Stimulated activated CD8-positive, alpha-beta memory T cell treated with anti-CD3 and anti-CD28 coated beads, Interleukin-2, amount 100 ng/mL, for 48 hours (primary cell): ENCODE measurements around the gene LPCAT1.

Experiments used
- DNase-seq, 2 donors: peaks; one replicate each; pipeline ENCODE4 v3.0.0-alpha.2; 2020; ENCODE audit warnings: low read depth in 2 of 2

Gene LPCAT1

DNA sequence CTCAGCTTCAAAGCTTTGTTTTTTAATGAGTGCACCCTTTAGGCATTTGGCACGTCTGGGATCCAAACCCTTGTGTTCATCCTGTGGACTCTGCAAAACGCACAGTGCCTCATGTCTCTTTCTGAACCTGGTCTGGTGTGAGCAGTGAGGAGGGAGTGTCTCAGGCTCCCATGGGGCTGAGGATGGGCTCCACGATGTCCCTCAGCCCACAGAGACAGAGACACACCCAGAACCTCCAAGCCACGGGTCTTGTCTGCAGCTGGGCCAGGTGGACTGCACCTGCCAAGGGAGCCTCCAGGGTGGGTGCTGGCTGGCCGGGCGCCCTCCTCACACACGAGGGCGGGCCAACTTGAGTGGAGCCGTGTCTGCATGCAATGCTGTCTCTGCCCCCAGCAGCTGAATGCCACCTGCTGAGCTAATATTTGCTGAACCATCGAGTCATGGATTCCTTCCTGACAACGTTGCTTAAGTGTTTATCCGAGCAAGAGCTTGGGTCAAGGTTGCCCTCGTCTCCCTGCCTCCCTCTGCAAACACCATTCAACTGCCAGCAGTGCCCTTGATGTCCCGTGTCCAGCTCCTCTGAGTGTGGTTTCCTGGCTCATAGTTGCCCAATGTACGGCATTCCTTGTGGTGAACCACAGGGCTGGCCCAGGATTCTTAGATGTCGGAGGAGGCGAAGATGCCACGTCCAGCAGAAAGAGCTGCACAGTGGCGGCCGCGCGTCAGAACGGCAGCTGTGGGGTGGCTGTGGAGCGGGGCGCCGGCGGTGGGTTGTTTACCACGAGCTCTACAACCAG lies 31.4 kb upstream of the LPCAT1 start:
- DNase-seq = no peak

DNA sequence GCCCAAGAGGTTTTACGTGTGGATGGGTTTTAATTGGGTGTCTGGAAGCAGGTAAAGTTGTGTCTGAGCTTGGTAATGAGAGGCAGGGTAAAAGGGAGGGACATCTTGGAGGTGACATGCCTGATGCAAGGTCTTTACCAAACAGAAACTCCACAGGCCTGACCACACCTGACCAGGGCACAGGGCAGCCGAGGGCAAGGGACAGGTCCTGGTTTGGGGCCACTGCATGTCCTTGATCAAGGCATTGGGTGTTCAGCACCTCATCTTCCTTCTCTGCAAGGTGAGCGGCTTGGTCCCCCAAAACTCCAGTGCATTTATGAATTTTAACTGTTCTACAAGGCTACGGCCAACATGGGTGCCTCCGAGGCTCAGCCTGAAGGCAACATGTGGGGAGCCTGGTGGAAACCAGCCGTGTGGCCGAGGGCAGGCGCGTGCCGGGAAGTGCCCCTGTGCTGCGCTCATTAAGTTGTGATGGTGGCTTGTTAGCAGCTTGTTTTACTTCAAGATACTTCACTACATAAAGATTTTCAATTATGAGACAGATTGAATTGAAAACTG lies 30.7 kb upstream of the LPCAT1 start:
- no peak for DNase-seq

DNA sequence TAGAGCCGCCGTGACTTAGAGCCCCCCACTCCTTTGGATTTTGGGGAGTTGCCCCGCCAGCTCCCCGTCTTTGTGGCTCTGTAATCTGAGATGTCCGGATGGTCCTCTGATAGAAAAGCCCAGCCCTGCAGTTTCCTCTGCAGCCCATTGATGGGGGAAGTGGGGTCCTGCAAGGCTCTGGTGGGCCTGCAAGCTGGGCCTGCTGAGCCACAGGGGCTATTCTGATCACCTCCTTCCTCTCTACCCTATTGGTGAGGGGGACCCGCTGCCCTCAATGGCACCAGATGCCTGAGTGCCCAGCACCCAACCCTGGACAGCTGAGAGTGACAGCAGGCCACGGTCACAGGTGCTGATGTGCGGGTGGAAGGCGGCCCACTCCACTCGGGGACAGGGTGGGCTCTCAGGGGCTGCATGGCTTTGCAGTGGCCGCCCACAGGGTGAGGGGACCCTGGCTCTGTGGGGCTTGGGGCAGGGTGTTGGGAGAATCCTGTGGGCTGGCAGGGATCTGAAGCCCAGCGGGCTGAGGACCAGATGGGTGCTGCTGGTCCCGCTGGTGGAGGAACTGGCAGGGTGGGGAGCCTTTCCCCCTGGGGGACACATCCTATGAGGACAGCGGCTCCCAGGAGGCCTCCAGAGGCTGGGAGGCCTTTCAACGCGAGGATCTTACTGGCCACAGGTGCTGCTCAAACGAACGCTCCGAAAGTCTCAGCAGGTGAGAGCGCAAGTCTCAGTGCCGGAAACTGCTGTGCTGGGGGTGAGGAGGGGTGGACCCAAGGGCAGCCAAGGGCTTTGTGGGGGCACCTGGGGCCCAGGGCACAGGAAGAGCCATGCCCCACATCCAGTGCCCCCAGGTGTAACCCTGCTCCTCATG lies 30.0 kb upstream of the LPCAT1 start:
- DNase-seq = no peak

DNA sequence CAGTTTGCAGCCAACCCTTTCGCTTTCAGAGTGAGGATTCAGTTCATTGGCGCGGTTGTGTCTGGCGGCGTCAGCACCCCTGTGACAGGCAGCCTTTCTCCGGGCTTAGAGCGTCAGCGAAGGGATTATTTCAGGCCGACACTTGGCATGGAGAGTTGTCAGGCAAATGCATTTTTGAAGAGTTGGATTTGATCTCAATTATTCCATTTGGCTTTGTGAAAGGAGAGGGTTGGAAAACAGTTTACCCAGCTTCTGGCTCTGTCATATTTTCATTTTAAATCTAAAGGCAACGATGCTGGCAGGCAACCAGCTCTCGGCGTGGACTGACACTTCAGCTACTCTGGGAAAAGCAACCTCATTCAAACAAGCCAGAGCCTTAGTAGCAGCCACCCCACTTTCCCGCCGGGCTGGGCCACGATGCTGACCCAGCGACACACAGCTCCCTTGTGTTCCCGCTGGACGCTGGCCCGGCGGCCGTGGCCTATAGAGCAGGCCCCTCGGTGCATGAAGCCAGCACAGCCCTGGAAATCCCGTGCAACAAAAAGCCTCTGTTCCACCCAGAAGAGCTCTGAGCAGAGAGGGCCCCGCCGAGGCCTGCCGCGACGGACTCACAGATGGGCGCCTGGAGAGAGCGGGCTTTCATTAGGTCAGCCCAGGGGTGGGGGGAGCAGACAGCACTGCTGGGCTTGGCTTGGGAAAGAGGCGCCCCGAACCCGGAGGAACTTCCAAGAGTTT lies 28.9 kb upstream of the LPCAT1 start:
- no peak for DNase-seq

DNA sequence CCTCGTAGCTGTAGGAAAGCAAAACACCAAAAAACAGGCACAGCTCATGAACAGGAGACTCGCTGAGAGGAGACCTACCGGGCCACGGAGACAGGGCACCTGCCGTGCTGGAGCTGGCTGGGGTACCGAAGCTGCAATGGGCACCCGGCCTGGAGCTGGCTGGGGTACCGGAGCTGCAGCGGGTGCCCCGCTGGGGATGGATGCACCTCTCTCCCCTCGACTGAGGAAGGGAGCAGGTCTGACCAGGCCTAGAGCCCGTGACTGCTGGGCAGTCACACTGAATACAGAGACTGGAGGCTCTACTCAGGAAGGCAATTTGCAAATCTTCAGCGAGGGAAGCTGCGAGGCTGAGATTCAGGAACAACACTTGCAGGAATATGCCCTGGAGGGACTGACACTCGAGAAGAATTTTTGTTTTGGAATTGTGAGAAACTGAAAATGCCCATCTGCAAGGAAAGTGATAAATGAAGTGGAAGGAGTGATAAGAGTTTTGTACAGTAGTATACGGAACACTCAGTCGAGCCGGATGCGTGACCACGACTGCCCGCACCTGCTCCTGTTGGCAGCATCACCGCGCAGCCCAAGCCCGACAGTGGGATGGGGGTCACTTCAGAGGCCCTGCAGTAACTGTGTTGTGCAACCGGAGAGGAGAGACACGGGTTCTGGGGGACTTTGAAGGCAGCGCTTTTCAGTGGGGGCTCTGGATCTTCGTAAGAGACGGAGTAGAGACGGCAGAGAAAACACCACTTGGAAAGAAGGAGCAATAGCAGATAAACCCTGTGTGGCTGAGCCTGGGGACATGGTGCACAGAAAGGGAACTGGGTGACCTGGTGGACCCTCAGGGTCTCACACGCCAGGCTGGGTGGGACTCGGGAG lies 27.9 kb upstream of the LPCAT1 start:
- no peak for DNase-seq

DNA sequence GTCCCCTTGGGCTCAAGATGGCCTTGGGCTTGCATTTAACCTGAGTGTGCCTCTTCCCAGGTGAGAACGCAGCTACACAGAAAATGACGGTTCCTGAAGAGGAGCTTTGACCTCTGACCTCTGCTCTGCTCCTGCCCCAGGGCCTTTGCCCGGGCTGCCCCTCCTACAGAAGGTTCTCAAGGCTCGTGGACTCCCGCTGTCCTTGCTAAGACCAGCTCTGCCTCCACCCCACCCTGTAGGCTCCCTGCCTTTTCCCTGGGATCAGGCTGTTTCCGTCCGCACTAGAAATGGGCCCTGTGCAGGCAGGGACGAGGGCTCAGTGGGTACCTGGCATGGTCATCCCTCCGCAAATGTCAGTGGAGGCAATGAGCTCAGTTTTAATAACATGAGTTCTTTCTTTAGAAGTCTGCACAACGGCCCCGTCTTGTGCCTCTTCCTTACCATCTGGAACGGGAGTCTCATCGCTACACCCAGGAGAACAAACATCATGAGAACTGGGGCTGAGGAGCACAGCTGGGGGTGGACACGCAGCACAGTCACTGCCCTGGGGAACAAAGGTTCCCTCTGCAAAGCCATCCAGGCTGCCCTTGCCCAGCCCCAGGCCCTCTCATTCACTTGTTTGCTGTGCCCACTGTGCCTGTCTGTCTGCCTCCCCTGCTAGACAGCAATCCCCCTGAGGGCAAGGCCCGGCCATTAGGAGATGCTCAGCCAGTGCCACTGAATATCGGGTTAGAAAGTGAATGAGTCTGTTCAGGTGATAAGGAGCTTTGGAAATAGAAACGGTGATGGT lies 26.7 kb upstream of the LPCAT1 start:
- DNase-seq = no peak

DNA sequence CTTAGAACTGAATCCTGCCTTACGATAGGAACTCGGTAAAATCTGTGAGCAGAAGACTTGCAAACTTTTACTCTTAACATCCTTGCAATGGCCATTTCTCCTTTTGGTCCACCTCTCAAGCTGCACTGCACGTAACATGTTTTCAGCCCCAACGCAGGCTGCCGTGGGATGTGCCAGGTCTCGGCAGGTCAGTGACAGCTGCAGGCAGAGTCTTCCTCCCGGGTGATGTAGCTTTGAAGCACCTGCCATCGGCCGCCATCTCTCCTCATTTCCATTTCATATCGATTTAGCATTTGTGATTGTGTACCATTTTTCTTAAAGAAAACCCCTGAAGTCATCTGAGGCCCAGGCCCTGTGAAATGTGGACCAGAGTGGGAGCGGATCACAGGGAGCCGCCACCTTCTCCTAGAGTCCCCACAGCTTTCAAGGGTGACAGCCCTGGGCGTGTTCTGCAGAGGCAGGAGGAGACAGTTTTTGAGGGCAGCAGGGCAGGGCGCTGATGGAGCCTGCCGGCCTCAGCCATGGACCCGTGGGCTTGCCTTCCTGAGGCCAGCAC lies 25.8 kb upstream of the LPCAT1 start:
- no peak for DNase-seq

DNA sequence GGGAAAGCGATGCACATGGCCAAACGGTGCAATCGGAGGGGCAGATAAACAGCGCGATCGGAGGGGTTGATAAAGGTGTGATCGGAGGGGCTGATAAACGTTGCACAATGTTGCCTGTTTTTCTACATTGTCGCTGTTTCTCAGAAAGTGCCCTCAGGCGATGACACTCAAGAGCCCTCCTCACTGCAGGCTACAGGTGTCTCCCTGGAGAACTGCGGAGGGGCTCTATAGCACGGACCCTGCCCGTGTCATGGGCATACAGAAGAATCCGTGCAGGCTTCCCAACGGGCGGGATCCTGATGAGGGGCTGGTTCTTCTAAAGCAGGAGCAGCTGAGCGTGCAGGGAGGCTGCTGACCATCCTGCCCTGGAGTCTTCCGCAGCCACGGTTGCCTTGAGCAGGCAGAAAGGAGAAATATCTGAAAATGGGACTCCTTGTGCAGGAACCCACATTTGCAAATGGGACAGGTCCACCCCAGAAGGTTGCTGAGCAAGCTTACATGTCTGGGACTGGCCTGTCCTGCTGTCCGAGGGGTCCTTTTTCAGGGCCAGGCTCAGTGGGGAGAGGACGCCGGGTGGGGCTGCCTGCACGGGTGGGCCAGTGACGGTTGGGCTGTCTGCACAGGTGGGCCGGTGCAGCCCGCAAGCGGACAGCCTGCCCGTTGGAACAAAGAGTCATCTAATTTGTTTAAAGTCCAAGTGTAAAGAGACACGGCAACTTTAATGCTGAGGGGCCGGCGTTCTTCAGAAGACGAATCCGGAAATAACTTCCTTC lies 25.1 kb upstream of the LPCAT1 start:
- no peak for DNase-seq

DNA sequence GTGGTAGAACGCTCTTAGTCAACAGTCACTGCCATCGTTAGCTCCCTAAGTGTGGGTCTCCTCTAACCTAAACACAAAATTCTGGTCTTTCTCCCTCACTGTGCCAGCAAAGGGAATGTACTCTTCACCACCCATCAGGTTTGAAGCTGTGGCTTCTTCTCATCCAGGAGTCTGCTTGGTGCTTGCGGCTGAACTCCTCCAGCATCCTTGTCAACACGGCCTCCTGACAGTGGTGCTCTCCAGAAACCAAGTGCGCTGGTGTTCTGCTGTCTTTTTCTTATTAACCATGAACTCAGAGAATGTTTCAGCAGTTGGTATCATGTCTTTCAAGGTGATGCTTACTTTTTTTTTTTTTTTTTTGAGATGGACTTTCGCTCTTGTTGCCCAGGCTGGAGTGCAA lies 23.9 kb upstream of the LPCAT1 start:
- no peak for DNase-seq

DNA sequence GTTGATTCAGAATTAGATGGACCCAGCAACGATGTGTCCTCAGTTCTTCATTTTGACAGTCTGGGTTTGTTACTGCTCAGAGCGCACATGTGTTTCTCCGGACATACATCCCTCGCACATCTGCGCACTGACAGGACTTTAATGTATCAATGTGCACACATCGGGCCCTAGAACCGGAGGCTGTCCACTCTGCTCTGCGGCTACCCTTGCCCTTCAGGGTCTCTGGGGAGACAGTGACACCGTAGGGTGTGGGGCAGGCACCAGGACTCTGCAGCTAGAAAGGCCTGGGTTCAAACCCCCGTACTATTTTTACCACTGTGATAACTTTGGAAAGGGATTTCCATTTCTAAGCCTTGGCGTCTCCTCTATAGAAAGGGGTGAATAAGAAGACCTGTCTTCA lies 23.5 kb upstream of the LPCAT1 start:
- DNase-seq = no peak

DNA sequence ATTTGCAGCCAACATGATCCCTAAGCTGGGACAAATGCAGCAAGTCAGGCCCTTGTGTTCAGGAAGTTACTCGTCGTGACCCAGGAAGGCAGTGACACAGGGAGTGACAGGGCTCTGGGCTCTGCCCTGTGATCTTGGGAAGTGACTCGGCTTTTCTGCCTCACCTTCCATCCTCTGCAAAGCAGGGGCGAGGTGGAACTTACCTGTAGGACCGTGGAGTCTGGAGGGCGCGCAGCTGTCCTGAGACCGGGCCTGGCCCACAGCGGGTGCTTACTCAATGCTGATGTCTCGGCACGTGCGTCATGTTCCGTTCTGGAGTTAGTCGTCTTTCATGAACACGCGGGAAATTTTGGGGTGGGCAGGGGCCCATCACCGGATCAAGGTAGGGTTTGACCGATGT lies 22.8 kb upstream of the LPCAT1 start:
- DNase-seq = no peak

DNA sequence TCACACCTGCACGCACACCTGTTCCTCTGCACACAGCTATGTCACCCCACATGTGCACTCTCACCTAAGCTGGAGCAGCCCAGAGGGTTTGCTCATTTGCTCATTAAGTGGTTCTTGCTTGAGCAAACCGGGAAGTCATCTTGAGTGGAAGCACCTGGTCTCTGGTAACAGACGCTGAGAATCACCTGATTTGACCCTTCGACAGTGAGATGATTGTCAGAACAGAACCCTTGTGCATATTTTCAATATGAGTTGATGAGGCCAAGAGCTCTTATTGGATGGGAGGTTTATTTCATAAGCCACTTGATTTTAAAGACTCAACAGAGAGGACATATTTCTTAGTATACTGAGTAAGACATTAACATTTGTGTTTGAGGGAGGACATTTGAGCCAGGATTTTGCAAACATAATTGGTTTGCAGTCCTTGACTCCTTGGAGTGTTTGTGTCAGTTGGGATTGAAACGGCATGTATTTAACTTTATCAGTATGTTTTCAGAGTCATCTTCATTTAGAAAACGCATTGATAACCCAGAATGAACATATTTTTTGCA lies 22.1 kb upstream of the LPCAT1 start:
- DNase-seq = no peak

DNA sequence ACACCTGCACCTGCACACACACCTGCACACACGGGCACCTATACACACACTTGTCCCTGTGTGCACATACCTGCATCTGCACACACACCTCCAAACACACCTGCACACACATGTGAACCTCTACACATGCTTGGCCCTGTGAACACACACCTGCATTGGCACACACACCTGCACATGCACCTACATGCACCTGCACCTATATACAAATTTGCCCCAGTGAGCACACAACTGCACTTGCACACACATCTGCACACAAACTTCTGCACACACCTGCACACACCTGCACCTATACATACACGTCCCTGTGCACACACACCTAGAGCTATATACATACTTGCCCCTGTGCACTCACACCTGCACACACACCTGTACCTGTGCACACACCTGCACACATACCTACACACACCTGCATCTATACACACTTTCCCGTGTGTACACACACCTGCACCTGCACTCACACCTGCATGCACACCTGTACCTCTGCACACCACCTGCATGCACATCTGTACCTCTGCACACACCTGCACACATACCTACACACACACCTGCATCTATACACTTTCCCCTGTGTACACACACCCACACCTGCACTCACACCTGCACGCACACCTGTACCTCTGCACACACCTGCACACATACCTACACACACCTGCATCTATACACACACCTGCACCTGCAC lies 21.5 kb upstream of the LPCAT1 start:
- no peak for DNase-seq

DNA sequence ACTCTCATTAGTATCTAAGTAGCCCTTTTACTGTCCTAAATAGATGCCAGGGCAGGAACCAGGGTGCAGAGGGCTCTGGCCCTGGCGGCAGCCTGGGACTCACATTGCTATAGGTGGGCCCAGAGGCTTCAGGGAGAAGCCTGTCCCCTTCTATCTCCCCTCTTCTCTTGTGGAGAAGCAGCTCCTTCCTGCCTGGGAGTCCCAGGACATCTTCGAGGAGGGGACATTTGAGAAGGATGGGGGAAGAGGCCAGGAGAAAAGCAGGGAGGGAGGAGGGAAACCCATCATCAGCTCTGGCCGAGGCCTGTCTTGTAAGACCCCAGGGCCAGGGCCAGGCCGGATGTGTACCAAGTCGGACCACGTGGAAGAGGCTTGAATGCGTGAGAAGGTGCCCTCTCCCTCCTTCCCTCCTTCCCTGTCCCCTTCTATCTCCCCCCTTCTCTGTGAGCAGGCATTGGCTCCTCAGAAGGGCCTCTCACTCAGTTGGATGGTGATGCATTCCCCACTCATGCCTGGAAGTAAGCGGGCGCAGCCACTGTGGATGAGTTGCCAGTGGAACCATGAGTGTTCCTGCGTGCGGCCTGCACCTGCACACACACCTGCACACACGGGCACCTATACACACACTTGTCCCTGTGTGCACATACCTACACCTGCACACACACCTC lies 20.7 kb upstream of the LPCAT1 start:
- DNase-seq = no peak

DNA sequence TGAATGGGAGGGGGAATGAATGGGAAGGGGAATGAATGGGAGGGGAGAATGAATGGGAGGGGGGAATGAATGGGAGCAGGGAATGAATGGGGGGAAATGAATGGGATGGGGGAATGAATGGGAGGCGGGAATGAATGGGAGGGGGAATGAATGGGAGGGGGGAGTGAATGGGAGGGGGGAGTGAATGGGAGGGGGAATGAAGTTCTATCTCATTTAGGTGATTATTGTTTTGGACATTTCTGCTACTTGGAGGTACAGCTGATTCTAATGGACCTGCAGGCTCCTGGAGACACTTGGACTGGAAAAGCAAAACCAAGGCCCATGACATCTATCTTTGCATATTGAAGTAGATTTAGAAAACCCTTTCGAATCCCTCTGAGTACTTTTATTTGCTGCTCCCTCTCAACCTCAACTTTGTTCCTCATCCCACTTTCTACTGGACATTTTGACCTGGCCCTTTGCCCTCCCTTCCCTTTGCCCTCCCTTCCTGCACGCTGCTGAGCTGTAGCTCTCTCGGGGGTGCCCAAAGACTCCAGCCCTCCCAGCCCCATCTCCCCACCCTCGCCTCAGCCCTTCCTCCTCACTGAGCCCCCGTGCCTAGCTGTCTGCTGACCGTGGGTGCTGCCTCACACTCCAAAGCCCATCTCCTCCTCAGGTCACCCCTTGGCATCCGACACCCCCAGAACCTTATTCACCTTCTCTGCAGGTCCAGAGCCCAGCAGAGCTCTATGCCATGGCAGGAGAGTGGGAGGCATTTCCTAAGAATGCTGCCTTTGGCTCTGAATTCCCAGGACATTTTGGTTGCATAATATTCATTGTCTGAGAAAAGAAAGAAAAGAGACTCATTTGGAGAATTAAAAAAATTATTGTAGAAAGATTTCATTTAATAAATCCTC lies 19.9 kb upstream of the LPCAT1 start:
- DNase-seq = no peak

DNA sequence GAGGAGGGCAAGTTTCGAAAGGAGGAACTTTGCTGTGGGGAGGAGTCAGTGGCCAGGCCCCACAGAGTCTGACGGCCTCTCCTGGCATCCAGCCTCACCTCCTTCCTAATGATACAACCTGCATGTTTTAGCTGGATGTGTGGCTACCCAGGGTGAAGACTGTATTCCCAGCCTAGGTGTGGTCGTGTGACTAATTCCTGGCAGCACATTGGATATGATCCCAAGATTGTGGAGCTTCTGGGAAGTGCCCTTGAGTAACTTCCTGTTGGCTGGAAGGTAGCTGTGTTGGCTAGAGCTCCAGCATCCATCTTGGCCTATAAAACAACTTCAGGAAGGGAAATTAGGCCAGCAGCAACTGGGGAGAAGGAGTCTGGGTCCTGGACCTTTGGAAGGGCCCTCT lies 19.0 kb upstream of the LPCAT1 start:
- no peak for DNase-seq
